ENCODE results near the gene PLEK.

DNA sequence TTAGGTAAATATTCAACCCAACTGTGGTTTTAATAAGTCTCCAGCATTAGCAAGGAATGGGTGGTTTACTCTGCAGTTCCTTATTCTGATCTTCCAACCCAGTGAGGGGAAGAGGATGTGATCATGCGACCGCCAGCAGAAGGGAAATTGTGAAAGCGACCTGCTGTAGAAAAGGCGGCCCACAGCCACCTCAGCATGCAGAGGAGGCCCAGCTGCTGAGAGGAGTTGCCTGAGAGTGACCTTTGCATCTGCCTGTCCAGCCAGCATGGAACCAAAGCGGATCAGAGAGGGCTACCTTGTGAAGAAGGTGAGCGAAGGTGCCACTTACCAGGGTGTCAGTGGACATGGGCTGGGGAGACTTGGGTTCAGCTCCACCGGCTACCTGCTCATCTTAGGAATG, at the start of gene PLEK:
- TF ChIP-seq POLR2A (IDR thresholded peaks at IDR 0.05) (peak; percentile 78 to 89 (median 84)), POLR2AphosphoS5 (IDR thresholded peaks at IDR 0.05) (peak; percentile 76 to 95 (median 95))
- TF ChIP-seq, protein P1, sequence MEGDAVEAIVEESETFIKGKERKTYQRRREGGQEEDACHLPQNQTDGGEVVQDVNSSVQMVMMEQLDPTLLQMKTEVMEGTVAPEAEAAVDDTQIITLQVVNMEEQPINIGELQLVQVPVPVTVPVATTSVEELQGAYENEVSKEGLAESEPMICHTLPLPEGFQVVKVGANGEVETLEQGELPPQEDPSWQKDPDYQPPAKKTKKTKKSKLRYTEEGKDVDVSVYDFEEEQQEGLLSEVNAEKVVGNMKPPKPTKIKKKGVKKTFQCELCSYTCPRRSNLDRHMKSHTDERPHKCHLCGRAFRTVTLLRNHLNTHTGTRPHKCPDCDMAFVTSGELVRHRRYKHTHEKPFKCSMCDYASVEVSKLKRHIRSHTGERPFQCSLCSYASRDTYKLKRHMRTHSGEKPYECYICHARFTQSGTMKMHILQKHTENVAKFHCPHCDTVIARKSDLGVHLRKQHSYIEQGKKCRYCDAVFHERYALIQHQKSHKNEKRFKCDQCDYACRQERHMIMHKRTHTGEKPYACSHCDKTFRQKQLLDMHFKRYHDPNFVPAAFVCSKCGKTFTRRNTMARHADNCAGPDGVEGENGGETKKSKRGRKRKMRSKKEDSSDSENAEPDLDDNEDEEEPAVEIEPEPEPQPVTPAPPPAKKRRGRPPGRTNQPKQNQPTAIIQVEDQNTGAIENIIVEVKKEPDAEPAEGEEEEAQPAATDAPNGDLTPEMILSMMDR (IDR thresholded peaks at IDR 0.05 in 8 of 11, conservative IDR thresholded peaks at IDR 0.05 in 3 of 11) = peak in 1 of 11 experiments; percentile 13

Data from spleen (tissue), 7 donors.